SK-N-SH (cell line): ENCODE measurements around the gene SDS.

Source experiments
- ELF1 ChIP-seq: IDR thresholded peaks from 2 replicates; pipeline ENCODE4 v1.4.0; 2012
- EP300 ChIP-seq, 2 experiments: IDR thresholded peaks; 2 replicates each; pipeline versions ENCODE4 v1.4.0 to v1.6.1; 2012; ENCODE audit warnings: borderline replicate concordance in 1 of 2, low read depth in 1 of 2, low read length in 1 of 2
- NRF1 ChIP-seq: IDR thresholded peaks from 2 replicates; pipeline ENCODE4 v1.6.1; 2012; ENCODE audit warnings: low read depth, mild to moderate bottlenecking, low read length
- POLR2AphosphoS5 ChIP-seq: IDR thresholded peaks from 2 replicates; pipeline ENCODE4 v1.6.1; 2012; ENCODE audit warnings: low read depth, low read length
- REST ChIP-seq: IDR thresholded peaks from 2 replicates; pipeline ENCODE4 v1.6.1; 2012; ENCODE audit warnings: mild to moderate bottlenecking, low read depth, low read length, moderate library complexity
- TF ChIP-seq, protein P1 (sequence below): fragments of 200-600 bp; sonication (generic); IDR thresholded peaks from 2 replicates; pipeline ENCODE4 v1.6.1; 2017; ENCODE audit warnings: antibody characterized with exemption, mild to moderate bottlenecking, moderate library complexity

- TF ChIP-seq POLR2AphosphoS5, result no peak
- no peak for TF ChIP-seq ELF1
- no peak for TF ChIP-seq REST
- TF ChIP-seq NRF1, result no peak
- TF ChIP-seq, protein P1, sequence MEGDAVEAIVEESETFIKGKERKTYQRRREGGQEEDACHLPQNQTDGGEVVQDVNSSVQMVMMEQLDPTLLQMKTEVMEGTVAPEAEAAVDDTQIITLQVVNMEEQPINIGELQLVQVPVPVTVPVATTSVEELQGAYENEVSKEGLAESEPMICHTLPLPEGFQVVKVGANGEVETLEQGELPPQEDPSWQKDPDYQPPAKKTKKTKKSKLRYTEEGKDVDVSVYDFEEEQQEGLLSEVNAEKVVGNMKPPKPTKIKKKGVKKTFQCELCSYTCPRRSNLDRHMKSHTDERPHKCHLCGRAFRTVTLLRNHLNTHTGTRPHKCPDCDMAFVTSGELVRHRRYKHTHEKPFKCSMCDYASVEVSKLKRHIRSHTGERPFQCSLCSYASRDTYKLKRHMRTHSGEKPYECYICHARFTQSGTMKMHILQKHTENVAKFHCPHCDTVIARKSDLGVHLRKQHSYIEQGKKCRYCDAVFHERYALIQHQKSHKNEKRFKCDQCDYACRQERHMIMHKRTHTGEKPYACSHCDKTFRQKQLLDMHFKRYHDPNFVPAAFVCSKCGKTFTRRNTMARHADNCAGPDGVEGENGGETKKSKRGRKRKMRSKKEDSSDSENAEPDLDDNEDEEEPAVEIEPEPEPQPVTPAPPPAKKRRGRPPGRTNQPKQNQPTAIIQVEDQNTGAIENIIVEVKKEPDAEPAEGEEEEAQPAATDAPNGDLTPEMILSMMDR, result no peak
- TF ChIP-seq EP300 (IDR thresholded peaks at IDR 0.05; ENCODE audit: borderline replicate concordance in 1 of 2, low read depth in 1 of 2, low read length in 1 of 2), result no peak
These were observed 4.2 kb downstream of the SDS start for GRCh38 chr12:113399490-113399889.
